Neural progenitor cell (in vitro differentiated cells): ENCODE results near the gene SUGCT. TPM values are rescaled to one million over a fixed set of nuclear protein-coding genes. Genes with fewer than 3 reads are reported as not detected.
A peak's percentile ranks its signal among the peaks of the same experiment; 100 is the strongest.
"Not testable (repeated sequence)": the region's sequence is repeated elsewhere in the genome, so short reads cannot be mapped to it uniquely, and the experiment has no call there.

ENCODE experiments used
- DNase-seq: peaks from one replicate; pipeline ENCODE4 v3.0.0-alpha.2; 2016; ENCODE audit warnings: low spot score
- H2AFZ ChIP-seq: fragments of 200-600 bp; sonication (generic); replicated peaks from 2 replicates; pipeline ENCODE4 v1.6.1; 2016; ENCODE audit warnings: antibody characterized with exemption
- H3F3A ChIP-seq: fragments of 200-600 bp; sonication (generic); 2 replicates; pipeline ENCODE4 v1.6.1; 2016; ENCODE audit warnings: antibody characterized with exemption, low read depth
- H3K27ac ChIP-seq: fragments of 200-600 bp; sonication (generic); 2 replicates; pipeline ENCODE4 v1.5.1; 2016; ENCODE audit warnings: mild to moderate bottlenecking
- H3K27me3 ChIP-seq: fragments of 200-600 bp; sonication (generic); 2 replicates; pipeline ENCODE4 v1.6.1; 2016; ENCODE audit warnings: mild to moderate bottlenecking, moderate library complexity
- H3K36me3 ChIP-seq: fragments of 200-600 bp; sonication (generic); 2 replicates; pipeline ENCODE4 v1.5.1; 2016
- H3K4me1 ChIP-seq: fragments of 200-600 bp; sonication (generic); 2 replicates; pipeline ENCODE4 v1.6.1; 2016; ENCODE audit warnings: mixed run types
- H3K4me2 ChIP-seq: fragments of 200-600 bp; sonication (generic); 2 replicates; pipeline ENCODE4 v1.6.1; 2016
- H3K4me3 ChIP-seq: fragments of 200-600 bp; sonication (generic); 2 replicates; pipeline ENCODE4 v1.5.1; 2016
- H3K79me2 ChIP-seq: fragments of 200-600 bp; sonication (generic); 2 replicates; pipeline ENCODE4 v1.6.1; 2016; ENCODE audit warnings: low read depth
- H3K9ac ChIP-seq: fragments of 200-600 bp; sonication (generic); 2 replicates; pipeline ENCODE4 v1.6.1; 2016
- H3K9me3 ChIP-seq: fragments of 200-600 bp; sonication (generic); 2 replicates; pipeline ENCODE4 v1.5.1; 2016; ENCODE audit warnings: low read depth
- H4K20me1 ChIP-seq: fragments of 200-600 bp; sonication (generic); 2 replicates; pipeline ENCODE4 v1.6.1; 2016; ENCODE audit warnings: low read depth
- H3K27ac Mint-ChIP-seq: 3 replicates; pipeline ENCODE4 v1.8.0; 2021; ENCODE audit warnings: mixed read lengths
- H3K27me3 Mint-ChIP-seq: 2 replicates; pipeline ENCODE4 v1.8.0; 2022; ENCODE audit warnings: low read depth, mild to moderate bottlenecking, inconsistent platforms, moderate library complexity, mixed read lengths; ENCODE audit not compliant: insufficient read depth
- H3K36me3 Mint-ChIP-seq: 3 replicates; pipeline ENCODE4 v1.8.0; 2021; ENCODE audit warnings: mixed read lengths
- H3K4me1 Mint-ChIP-seq: 3 replicates; pipeline ENCODE4 v1.8.0; 2021; ENCODE audit warnings: mixed read lengths
- H3K4me3 Mint-ChIP-seq: 3 replicates; pipeline ENCODE4 v1.8.0; 2021; ENCODE audit warnings: mild to moderate bottlenecking, moderate library complexity, mixed read lengths
- H3K9me3 Mint-ChIP-seq: 3 replicates; pipeline ENCODE4 v1.8.0; 2020; ENCODE audit warnings: mixed read lengths
- CTCF ChIP-seq: fragments of 200-600 bp; sonication (generic); IDR thresholded peaks from 2 replicates; pipeline ENCODE4 v1.5.1; 2017; ENCODE audit warnings: antibody characterized with exemption, mild to moderate bottlenecking
- EZH2 ChIP-seq: fragments of 200-600 bp; sonication (generic); IDR thresholded peaks from 2 replicates; pipeline ENCODE4 v1.6.1; 2017; ENCODE audit warnings: antibody characterized with exemption, mild to moderate bottlenecking, moderate library complexity
- EZH2phosphoT487 ChIP-seq: fragments of 200-600 bp; sonication (generic); IDR thresholded peaks from 2 replicates; pipeline ENCODE4 v1.6.1; 2017; ENCODE audit warnings: antibody characterized with exemption
- total RNA-seq: library from RNA; depleted of rRNA; stranded (reverse); fragments of >200 nt; gene quantifications from 2 replicates; pipeline ENCODE4 v1.2.3, GENCODE V29; 2015; ENCODE audit warnings: low replicate concordance

Gene SUGCT
- total RNA-seq, 1 donor from 2014 or later: 10.1 TPM

DNA sequence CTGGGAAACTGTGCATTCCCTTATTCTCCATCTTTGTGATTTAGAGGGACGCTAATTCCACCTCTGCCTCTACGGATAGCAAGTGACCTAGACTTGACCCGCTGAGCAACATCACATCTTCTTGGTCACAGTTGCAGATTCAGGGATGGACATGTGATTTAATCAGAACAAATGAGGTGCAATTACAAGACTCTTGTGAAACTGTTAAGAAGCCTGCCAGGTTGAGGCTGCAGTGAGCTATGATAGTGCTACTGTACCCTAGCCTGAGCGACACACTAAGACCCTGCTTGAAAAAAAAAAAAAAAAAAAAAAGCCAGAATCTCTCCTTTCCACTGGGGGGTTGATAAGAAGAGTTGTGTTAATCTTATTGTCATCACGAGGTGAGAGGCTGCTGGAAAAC is 14.8 kb upstream of the SUGCT start:
- no peak overlapping the region for H2AFZ ChIP-seq
- no peak overlapping the region for H3K4me3 ChIP-seq
- H3K27me3 ChIP-seq: no peaks in the 10 kb centered on the region
- Mint-ChIP-seq H3K4me1 (no peaks in the 10 kb centered on the region), H3K9me3 (no peaks in the 10 kb centered on the region), H3K27ac (peak overlapping the region; percentile 51), H3K36me3 (peaks cover 12% of the 10 kb centered on the region), H3K27me3 (no peaks in the 10 kb centered on the region), H3K4me3 (no peak overlapping the region)
- DNase-seq: peak; percentile 18
- H3K9me3 ChIP-seq: no peaks in the 10 kb centered on the region
- no peaks in the 10 kb centered on the region for H3F3A ChIP-seq
- peak overlapping the region; percentile 22 for H3K27ac ChIP-seq
- no peak overlapping the region for H3K9ac ChIP-seq
- H3K79me2 ChIP-seq: no peaks in the 10 kb centered on the region
- H4K20me1 ChIP-seq: no peaks in the 10 kb centered on the region
- TF ChIP-seq EZH2 (no peak), CTCF (no peak), EZH2phosphoT487 (no peak)
- H3K36me3 ChIP-seq: no peaks in the 10 kb centered on the region
- no peak overlapping the region for H3K4me2 ChIP-seq
- H3K4me1 ChIP-seq: no peaks in the 10 kb centered on the region

- not testable (repeated sequence) for H3K4me2 ChIP-seq, H3K27ac Mint-ChIP-seq, H3K9me3 ChIP-seq, H3K27me3 Mint-ChIP-seq, H3K4me1 Mint-ChIP-seq, H3K4me3 Mint-ChIP-seq, H3K27me3 ChIP-seq, H3K9me3 Mint-ChIP-seq, H3F3A ChIP-seq, H4K20me1 ChIP-seq, H3K9ac ChIP-seq, H3K27ac ChIP-seq, H3K4me1 ChIP-seq, H3K4me3 ChIP-seq, DNase-seq, H2AFZ ChIP-seq, H3K36me3 ChIP-seq
- H3K36me3 Mint-ChIP-seq: peaks cover 11% of the 10 kb centered on the region
- peaks cover 15% of the 10 kb centered on the region for H3K79me2 ChIP-seq
These were observed 12.5 kb upstream of the SUGCT start for GRCh38 chr7:40122100-40122939.

DNA sequence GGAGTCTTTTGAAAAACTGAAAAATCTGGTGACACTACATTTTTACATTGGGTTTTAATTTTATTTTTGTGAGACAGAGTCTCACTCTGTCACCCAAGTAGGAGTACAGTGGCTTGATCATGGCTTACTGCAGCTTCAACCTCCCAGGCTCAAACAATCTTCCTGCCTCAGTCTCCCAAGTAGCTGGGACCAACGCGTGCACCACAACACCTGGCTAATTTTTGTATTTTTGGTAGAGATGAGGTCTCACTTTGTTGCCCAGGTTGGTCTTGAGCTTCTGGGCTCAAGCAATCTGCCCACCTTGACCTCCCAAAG is 11.9 kb upstream of the SUGCT start:
- no peak for DNase-seq
- Histone ChIP-seq H3F3A (no peaks in the 10 kb centered on the region), H3K36me3 (no peaks in the 10 kb centered on the region), H3K27ac (no peak overlapping the region), H3K79me2 (peaks cover 19% of the 10 kb centered on the region), H3K4me1 (no peaks in the 10 kb centered on the region), H3K4me2 (no peak overlapping the region), H4K20me1 (no peaks in the 10 kb centered on the region), H3K4me3 (no peak overlapping the region), H3K27me3 (no peaks in the 10 kb centered on the region), H3K9me3 (no peaks in the 10 kb centered on the region), H3K9ac (no peak overlapping the region), H2AFZ (no peak overlapping the region)
- no peak overlapping the region for H3K4me3 Mint-ChIP-seq
- H3K27ac Mint-ChIP-seq: no peak overlapping the region
- H3K9me3 Mint-ChIP-seq: no peaks in the 10 kb centered on the region
- TF ChIP-seq EZH2phosphoT487 (no peak), CTCF (no peak), EZH2 (no peak)
- no peaks in the 10 kb centered on the region for H3K27me3 Mint-ChIP-seq
- no peaks in the 10 kb centered on the region for H3K4me1 Mint-ChIP-seq
- H3K36me3 Mint-ChIP-seq: peaks cover 11% of the 10 kb centered on the region
